Measurements from ENCODE around the gene GIPC3.

Gene GIPC3

GRCh38 chr19:3612330-3612729, 27.1 kb downstream of the GIPC3 start:
- H3K4me3 ChIP-seq (ENCODE audit: low read length): no peak overlapping the region
- no peak for DNase-seq (ENCODE audit: low read depth, low spot score)

GRCh38 chr19:3612901-3613741, 27.8 kb downstream of the GIPC3 start:
- DNase-seq (ENCODE audit: low read depth, low spot score): no peak
- H3K4me3 ChIP-seq (ENCODE audit: low read length): no peak overlapping the region

GRCh38 chr19:3613818-3614661, 28.8 kb downstream of the GIPC3 start:
- DNase-seq (ENCODE audit: low read depth, low spot score): no peak
- H3K4me3 ChIP-seq (ENCODE audit: low read length): no peak overlapping the region

- no peak for DNase-seq (ENCODE audit: low read depth, low spot score)
- no peak overlapping the region for H3K4me3 ChIP-seq (ENCODE audit: low read length)
Measured at GRCh38 chr19:3614858-3615505, 29.7 kb downstream of the GIPC3 start.

GRCh38 chr19:3615524-3616135, 30.4 kb downstream of the GIPC3 start:
- H3K4me3 ChIP-seq (ENCODE audit: low read length): no peak overlapping the region
- no peak for DNase-seq (ENCODE audit: low read depth, low spot score)

- DNase-seq (ENCODE audit: low read depth, low spot score): no peak
- no peak overlapping the region for H3K4me3 ChIP-seq (ENCODE audit: low read length)
Measured at GRCh38 chr19:3617463-3617862, 32.2 kb downstream of the GIPC3 start.

- no peak overlapping the region for H3K4me3 ChIP-seq (ENCODE audit: low read length)
- no peak for DNase-seq (ENCODE audit: low read depth, low spot score)
Measured at GRCh38 chr19:3618144-3618810, 33.0 kb downstream of the GIPC3 start.

GRCh38 chr19:3618811-3619630, 33.7 kb downstream of the GIPC3 start:
- no peak overlapping the region for H3K4me3 ChIP-seq (ENCODE audit: low read length)
- no peak for DNase-seq (ENCODE audit: low read depth, low spot score)

- no peak overlapping the region for H3K4me3 ChIP-seq (ENCODE audit: low read length)
- DNase-seq (ENCODE audit: low read depth, low spot score): no peak
Measured at GRCh38 chr19:3619631-3620012, 34.3 kb downstream of the GIPC3 start.

GRCh38 chr19:3620145-3620816, 35.0 kb downstream of the GIPC3 start:
- DNase-seq (ENCODE audit: low read depth, low spot score): no peak
- H3K4me3 ChIP-seq (ENCODE audit: low read length): no peak overlapping the region

GRCh38 chr19:3620817-3621547, 35.7 kb downstream of the GIPC3 start:
- no peak for DNase-seq (ENCODE audit: low read depth, low spot score)
- H3K4me3 ChIP-seq (ENCODE audit: low read length): no peak overlapping the region

GRCh38 chr19:3621689-3622088, 36.4 kb downstream of the GIPC3 start:
- no peak for DNase-seq (ENCODE audit: low read depth, low spot score)
- no peak overlapping the region for H3K4me3 ChIP-seq (ENCODE audit: low read length)

GRCh38 chr19:3622224-3622623, 36.9 kb downstream of the GIPC3 start:
- DNase-seq (ENCODE audit: low read depth, low spot score): no peak
- H3K4me3 ChIP-seq (ENCODE audit: low read length): no peak overlapping the region

- H3K4me3 ChIP-seq (ENCODE audit: low read length): no peak overlapping the region
- DNase-seq (ENCODE audit: low read depth, low spot score): no peak
Measured at GRCh38 chr19:3623716-3624115, 38.4 kb downstream of the GIPC3 start.

GRCh38 chr19:3625996-3626472, 40.8 kb downstream of the GIPC3 start:
- DNase-seq (ENCODE audit: low read depth, low spot score): no peak
- peak overlapping the region; percentile 93 for H3K4me3 ChIP-seq (ENCODE audit: low read length)

GRCh38 chr19:3626473-3627350, 41.4 kb downstream of the GIPC3 start, which contains the start of gene CACTIN:
Gene CACTIN, minus strand, starts transcription at chr19:3626790. Its CDS starts 28 bp downstream, at chr19:3626762.
- DNase-seq (ENCODE audit: low read depth, low spot score): peak; percentile 96
- peak within 1 kb of the TSS; percentile 93 for H3K4me3 ChIP-seq (ENCODE audit: low read length)
